Loucy (cell line): ENCODE data around the gene ZMYM3.

Experiments
- H2AFZ ChIP-seq: fragments of 200-600 bp; sonication (generic); 2 replicates; pipeline ENCODE4 v1.6.0; 2016; ENCODE audit warnings: antibody characterized with exemption, mild to moderate bottlenecking, low read length, moderate library complexity
- H3F3A ChIP-seq: fragments of 200-600 bp; 2 replicates; pipeline ENCODE4 v1.6.0; 2016; ENCODE audit warnings: antibody characterized with exemption, low read depth, mild to moderate bottlenecking
- H3K27me3 ChIP-seq: fragments of 200-600 bp; sonication (generic); 2 replicates; pipeline ENCODE4 v1.6.1; 2014; ENCODE audit warnings: low read length, mild to moderate bottlenecking; ENCODE audit not compliant: insufficient read depth, poor library complexity, severe bottlenecking
- H3K36me3 ChIP-seq: fragments of 200-600 bp; sonication (generic); 2 replicates; pipeline ENCODE4 v1.6.1; 2016; ENCODE audit warnings: low read length; ENCODE audit not compliant: insufficient read depth
- H3K4me1 ChIP-seq: fragments of 200-600 bp; sonication (generic); 2 replicates; pipeline ENCODE4 v1.5.1; 2014; ENCODE audit warnings: low read length, mild to moderate bottlenecking; ENCODE audit not compliant: insufficient read depth, poor library complexity, severe bottlenecking
- H3K4me2 ChIP-seq: fragments of 200-600 bp; sonication (generic); 2 replicates; pipeline ENCODE4 v1.6.0; 2014; ENCODE audit warnings: antibody characterized with exemption, low read length, low read depth, mild to moderate bottlenecking; ENCODE audit not compliant: poor library complexity, severe bottlenecking
- H3K4me3 ChIP-seq: fragments of 200-600 bp; sonication (generic); 2 replicates; pipeline ENCODE4 v1.5.1; 2014; ENCODE audit warnings: low read length, mild to moderate bottlenecking, mixed read lengths; ENCODE audit not compliant: poor library complexity, severe bottlenecking
- H3K79me2 ChIP-seq: fragments of 200-600 bp; sonication (generic); 2 replicates; pipeline ENCODE4 v1.6.1; 2014; ENCODE audit warnings: low read length; ENCODE audit not compliant: insufficient read depth
- H3K9ac ChIP-seq: fragments of 200-600 bp; sonication (generic); 2 replicates; pipeline ENCODE4 v1.6.0; 2014; ENCODE audit warnings: mild to moderate bottlenecking, low read depth, low read length, moderate library complexity; ENCODE audit not compliant: poor library complexity, severe bottlenecking
- H3K9me2 ChIP-seq: fragments of 200-600 bp; sonication (generic); replicated peaks from 2 replicates; pipeline ENCODE4 v1.6.1; 2016; ENCODE audit warnings: low read depth, low read length, mixed read lengths
- H3K9me3 ChIP-seq: fragments of 200-600 bp; sonication (generic); 2 replicates; pipeline ENCODE4 v1.6.1; 2014; ENCODE audit warnings: mild to moderate bottlenecking, antibody characterized with exemption, low read length, low read depth; ENCODE audit not compliant: insufficient read depth
- H4K20me1 ChIP-seq: fragments of 200-600 bp; sonication (generic); 2 replicates; pipeline ENCODE4 v1.6.0; 2014; ENCODE audit warnings: antibody characterized with exemption, low read length, mild to moderate bottlenecking; ENCODE audit not compliant: insufficient read depth, poor library complexity, severe bottlenecking
- EZH2phosphoT487 ChIP-seq: fragments of 200-600 bp; IDR thresholded peaks from 2 replicates; pipeline ENCODE4 v1.6.1; 2018; ENCODE audit warnings: antibody characterized with exemption, mild to moderate bottlenecking, moderate library complexity, borderline replicate concordance
- TF ChIP-seq, protein P1 (sequence below): fragments of 200-600 bp; sonication (generic); conservative IDR thresholded peaks from 2 replicates; pipeline ENCODE4 v1.5.1; 2014; ENCODE audit warnings: mild to moderate bottlenecking, antibody characterized with exemption, low read length

ZMYM3 gene

DNA sequence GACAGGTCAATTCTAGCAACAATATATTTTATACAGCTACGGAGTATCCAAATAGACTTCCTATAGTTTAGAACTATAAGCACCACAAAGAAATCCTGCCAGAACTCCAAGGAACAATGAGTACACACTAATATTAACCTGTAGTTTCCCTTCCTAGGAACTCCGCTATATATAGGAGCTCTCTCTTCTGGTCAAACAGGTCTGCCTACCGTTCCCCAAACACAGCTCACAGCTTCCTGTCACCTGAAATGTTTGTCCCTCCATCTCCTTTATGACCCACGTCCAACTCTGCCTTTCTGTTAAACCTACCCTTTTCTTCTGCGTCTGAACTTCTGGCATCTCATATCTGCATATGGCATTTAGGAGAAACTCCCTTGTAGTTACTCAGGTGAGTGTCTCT, 41.4 kb downstream of the ZMYM3 start:
- H2AFZ ChIP-seq, result no peak overlapping the region
- H3K9ac ChIP-seq, result no peak overlapping the region
- peaks cover 4% of the 10 kb centered on the region for H3K4me1 ChIP-seq
- no peak overlapping the region for H3K4me3 ChIP-seq
- H3K9me3 ChIP-seq, result no peaks in the 10 kb centered on the region
- no peaks in the 10 kb centered on the region for H3K27me3 ChIP-seq
- no peaks in the 10 kb centered on the region for H3K9me2 ChIP-seq
- no peaks in the 10 kb centered on the region for H3K79me2 ChIP-seq
- no peaks in the 10 kb centered on the region for H3F3A ChIP-seq
- H3K4me2 ChIP-seq, result no peak overlapping the region
- H4K20me1 ChIP-seq, result no peaks in the 10 kb centered on the region
- no peaks in the 10 kb centered on the region for H3K36me3 ChIP-seq
- no peak for TF ChIP-seq EZH2phosphoT487

DNA sequence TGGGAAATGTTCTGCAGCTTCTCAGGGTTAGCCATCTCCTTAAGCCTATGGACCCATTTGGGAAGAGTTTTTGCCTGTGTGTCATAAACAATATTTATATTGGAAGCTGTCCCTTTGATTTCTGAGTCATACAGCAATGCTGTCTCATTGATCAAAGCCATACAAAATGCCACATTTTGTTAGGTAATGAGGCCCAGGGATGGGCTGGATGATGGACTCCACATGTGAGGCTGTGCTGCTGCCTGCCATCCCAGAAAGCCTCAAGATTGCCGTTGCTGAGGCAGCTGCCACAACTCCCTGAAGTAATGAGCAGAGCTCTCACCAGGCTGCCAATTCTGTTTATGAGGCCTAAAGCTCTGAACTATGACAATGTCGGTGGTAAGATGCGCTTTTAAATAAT, 43.1 kb downstream of the ZMYM3 start:
- no peaks in the 10 kb centered on the region for H3K4me1 ChIP-seq
- no peaks in the 10 kb centered on the region for H3K9me2 ChIP-seq
- H3F3A ChIP-seq, result no peaks in the 10 kb centered on the region
- no peak overlapping the region for H3K9ac ChIP-seq
- H3K4me2 ChIP-seq, result no peak overlapping the region
- TF ChIP-seq EZH2phosphoT487, result no peak
- TF ChIP-seq, protein P1, sequence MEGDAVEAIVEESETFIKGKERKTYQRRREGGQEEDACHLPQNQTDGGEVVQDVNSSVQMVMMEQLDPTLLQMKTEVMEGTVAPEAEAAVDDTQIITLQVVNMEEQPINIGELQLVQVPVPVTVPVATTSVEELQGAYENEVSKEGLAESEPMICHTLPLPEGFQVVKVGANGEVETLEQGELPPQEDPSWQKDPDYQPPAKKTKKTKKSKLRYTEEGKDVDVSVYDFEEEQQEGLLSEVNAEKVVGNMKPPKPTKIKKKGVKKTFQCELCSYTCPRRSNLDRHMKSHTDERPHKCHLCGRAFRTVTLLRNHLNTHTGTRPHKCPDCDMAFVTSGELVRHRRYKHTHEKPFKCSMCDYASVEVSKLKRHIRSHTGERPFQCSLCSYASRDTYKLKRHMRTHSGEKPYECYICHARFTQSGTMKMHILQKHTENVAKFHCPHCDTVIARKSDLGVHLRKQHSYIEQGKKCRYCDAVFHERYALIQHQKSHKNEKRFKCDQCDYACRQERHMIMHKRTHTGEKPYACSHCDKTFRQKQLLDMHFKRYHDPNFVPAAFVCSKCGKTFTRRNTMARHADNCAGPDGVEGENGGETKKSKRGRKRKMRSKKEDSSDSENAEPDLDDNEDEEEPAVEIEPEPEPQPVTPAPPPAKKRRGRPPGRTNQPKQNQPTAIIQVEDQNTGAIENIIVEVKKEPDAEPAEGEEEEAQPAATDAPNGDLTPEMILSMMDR, result no peak
- H3K79me2 ChIP-seq, result no peaks in the 10 kb centered on the region
- no peaks in the 10 kb centered on the region for H4K20me1 ChIP-seq
- no peak overlapping the region for H3K4me3 ChIP-seq
- no peaks in the 10 kb centered on the region for H3K9me3 ChIP-seq
- H3K27me3 ChIP-seq, result no peaks in the 10 kb centered on the region
- no peaks in the 10 kb centered on the region for H3K36me3 ChIP-seq
- no peak overlapping the region for H2AFZ ChIP-seq

DNA sequence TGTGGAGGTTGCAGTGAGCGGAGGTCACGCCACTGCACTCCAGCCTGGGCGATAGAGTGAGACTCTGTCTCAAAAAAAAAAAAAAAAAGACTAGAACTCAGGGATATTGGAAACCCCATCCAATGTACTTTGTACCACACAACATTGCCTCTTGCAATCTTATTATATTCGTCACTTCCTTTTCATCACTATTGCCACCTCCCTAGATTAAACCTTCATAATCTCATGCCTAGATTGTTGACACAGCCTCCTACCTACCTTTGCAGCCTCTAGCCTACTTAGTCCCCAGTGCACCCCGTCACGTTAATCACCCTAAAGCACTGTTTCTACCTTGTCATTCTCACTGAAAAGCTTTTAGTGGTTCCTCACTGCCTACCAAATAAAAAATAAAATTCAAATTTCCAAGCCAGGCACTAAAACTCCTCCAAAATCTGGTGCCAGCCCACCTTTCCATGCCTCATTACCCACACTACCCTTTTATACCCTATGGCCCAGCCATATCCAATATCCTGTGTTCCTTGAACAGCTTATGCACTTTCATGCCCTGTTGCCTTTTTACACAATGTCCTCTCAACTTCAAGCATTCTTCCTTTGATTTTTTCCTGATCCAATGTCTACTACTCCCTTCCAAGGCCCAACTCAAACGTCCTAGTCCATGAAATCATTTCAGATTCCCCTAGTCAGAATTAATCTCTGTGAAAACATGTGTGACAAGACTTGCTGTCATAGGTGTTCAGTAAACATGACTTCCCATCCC, 54.5 kb downstream of the ZMYM3 start:
- Histone ChIP-seq H3K4me1 (peaks cover 19% of the 10 kb centered on the region), H3K36me3 (no peaks in the 10 kb centered on the region), H3K9me2 (no peaks in the 10 kb centered on the region), H3K79me2 (no peaks in the 10 kb centered on the region), H3K27me3 (no peaks in the 10 kb centered on the region), H3F3A (no peaks in the 10 kb centered on the region), H3K9me3 (no peaks in the 10 kb centered on the region), H3K4me2 (no peak overlapping the region), H3K4me3 (no peak overlapping the region), H4K20me1 (no peaks in the 10 kb centered on the region), H2AFZ (no peak overlapping the region), H3K9ac (no peak overlapping the region)
- TF ChIP-seq, protein P1, result no peak
- TF ChIP-seq EZH2phosphoT487, result no peak

DNA sequence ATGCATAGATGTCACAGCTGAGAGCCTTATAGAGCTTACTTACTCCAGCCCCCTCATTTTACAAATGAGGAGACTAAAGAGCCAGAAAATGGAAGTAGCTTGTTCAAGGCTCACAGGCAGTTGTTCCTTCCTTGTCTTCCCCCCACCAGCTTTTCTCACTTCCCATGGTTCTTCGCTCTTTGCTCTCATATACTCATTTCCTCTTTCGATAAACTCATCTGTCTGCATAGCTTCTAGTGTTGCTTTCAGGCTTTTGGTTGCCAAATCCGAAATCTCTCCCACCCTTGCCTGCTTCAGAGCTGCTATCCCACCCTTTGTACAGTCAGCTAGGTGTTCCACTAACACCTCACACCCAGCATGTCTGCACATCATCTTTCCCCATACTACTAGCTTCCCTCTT, 55.9 kb downstream of the ZMYM3 start:
- no peaks in the 10 kb centered on the region for H4K20me1 ChIP-seq
- H3K9me3 ChIP-seq, result no peaks in the 10 kb centered on the region
- peaks cover 19% of the 10 kb centered on the region for H3K4me1 ChIP-seq
- H3K36me3 ChIP-seq, result no peaks in the 10 kb centered on the region
- no peaks in the 10 kb centered on the region for H3K27me3 ChIP-seq
- H3K4me3 ChIP-seq, result no peak overlapping the region
- H3K4me2 ChIP-seq, result peak overlapping the region; percentile 42
- H3K9ac ChIP-seq, result no peak overlapping the region
- H3K79me2 ChIP-seq, result no peaks in the 10 kb centered on the region
- no peaks in the 10 kb centered on the region for H3K9me2 ChIP-seq
- H2AFZ ChIP-seq, result peak overlapping the region; percentile 87
- H3F3A ChIP-seq, result no peaks in the 10 kb centered on the region
- TF ChIP-seq, protein P1, result no peak
- no peak for TF ChIP-seq EZH2phosphoT487
